CD1c-positive myeloid dendritic cell (primary cell): Measurements from ENCODE around the gene LAMA3.

Experiments used
- DNase-seq: peaks from one replicate; pipeline ENCODE4 v3.0.0-alpha.2; 2016; ENCODE audit errors: extremely low spot score

LAMA3 gene

DNA sequence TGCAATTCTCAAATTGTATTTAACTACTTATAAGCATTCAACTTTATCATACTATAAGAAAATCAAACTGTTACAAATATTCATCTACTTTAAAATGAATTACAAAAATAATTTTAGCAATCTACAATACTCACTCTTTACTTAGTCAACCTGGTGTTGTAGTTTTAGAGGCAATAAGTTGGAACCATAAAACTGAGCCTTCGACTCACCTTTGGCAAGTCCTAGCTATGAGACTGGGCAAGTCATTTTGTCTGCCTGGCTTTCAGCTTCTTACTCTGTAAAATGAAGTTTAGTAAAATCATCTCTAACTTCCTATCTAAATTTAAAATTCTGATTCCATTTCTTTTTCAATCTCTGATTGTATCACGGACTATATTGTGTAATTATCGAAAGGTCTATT lies 161.0 kb downstream of the LAMA3 start:
- DNase-seq = no peak

DNA sequence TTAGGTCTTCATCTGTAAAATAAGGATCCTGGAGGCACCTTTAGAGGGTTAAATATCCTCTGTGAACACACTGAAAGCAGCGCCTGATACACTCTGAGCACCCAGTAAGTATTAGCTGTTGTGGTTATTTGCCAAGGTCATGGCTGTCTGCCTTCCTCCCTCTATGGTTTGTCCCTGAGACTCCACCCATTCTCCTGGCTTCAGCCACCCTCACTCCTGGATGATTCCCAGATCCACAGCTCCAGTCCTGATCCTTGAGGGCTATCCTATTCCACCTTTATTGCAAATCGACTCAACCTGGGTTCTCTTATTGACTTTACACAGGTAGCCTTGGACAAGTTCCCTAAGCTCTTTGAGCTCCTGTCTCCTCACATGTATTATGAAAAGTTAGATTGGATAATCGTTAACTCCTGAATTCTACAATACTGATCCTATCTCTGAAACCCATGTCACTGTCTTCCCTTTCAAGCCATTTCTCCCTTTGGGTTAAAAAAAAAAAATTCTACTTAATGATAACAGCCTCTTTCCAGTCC lies 162.3 kb downstream of the LAMA3 start:
- no peak for DNase-seq

DNA sequence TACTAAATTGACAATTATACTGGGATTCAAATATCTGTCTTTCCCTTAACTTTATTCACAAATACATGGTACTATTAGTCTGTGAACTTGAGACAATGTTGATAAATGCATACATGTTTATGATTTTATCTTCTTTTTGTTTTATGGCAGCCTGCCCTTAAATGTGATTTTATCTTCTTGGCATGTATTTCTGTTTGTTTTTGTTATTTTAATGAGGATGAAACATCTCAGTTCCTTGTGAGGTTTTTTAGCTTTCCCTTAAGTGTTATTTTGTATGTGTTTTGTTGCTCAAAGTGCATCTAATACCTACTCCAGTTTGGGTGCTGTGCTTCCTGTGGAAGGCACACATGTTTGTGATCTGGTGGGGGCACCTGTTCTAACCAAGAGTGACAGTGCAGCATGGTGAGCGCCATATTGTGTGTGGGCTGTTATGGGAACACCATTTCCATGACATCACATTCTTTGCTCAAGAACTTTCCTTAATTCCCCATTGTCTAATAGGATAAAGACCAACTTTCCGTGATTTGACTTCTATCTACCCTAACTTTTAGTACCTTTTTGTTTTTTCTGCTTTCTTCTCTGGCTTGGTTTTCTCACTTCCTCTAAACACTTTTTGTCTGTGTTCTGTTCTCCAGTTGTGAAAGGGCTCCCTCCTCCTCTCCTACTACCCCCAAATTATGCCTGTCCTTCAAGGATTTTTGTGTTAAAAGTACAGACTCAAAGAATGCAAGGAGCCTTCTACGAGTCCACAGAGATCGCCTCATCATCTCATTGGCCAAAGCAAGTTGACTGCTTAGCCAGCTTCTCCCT lies 163.2 kb downstream of the LAMA3 start:
- DNase-seq = no peak

DNA sequence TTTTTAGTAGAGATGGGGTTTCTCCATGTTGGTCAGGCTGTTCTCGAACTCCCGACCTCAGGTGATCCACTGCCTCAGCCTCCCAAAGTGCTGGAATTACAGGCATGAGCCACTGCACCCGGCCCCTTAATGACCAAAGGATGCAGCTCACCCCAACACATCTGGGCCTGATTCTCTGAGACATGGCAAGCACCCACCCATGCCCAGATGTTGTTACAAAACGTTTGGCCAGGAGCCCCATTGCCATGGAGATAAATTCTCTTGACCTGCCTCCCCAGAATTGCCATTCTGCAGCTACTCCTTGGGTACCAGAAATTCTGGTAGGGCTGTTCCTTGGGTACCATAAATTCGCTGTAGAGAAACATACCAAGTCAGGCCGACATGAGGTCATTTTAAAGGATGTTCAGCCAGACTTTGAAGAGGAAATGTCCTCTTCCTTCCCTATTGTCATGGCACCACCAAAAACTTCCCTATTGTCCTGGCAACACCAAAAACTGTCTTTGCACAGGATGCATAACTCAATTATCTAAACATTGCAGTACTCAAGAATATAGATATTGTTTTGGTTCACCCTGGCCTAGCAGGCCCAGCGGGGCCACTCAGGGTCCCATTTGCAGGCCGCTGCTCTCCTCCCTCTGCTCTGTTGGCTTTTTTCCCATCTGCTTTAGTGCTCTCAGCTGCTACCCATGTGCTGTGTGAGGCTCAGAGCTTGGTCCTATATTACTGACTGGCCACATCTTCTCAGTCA lies 164.4 kb downstream of the LAMA3 start:
- DNase-seq = no peak

DNA sequence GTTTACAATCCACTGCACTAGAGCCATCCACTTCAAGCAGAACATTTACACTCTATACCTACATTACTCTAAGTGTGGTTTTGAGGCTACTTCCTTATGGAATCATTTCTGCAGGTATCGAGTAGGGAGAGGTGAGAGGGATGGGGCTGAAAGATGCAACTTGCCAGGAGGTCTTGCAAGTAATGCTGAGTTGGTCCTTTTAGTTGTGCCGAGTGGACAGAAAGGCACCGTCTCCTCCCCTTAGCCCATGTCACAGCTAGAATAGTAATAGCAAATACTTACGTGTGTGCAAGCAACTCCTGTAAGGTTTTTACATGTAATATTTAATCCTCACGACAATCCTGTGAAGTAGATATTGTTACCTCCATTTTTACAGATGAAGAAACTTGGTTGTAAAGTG lies 166.5 kb downstream of the LAMA3 start:
- no peak for DNase-seq

DNA sequence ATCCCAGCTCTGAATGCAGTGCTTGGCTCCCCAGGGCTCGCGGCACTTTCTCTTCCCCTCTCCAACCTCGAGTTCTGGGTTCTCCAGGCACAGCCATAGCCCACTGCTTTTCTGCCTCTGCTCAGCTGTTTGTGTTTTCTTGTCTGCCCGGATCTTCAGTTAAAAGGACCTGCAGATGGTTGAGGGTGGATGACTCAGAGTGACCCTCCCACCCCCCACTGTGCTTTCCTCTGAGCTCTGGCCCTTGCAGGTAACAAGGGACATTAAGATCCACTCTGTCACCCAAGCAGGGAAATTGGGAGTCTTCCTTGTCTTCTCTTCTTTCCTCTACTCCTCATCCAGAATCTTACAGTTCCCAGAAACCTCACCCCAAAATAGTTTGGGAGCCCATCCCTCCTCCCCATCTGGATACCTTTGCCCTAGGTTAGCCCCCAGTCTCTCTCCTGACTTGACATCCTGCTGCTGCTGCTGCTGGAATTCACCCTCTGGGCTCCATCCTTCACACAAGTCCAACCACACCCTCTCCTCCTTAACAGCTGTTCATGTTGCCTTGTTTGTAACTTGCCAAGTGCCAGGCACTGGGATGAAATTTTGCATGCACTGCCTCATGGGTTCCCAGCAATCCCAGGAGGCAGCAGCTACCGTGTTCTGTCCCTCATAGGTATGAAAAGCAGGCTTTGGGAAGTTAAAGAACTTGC lies 167.4 kb downstream of the LAMA3 start:
- no peak for DNase-seq

DNA sequence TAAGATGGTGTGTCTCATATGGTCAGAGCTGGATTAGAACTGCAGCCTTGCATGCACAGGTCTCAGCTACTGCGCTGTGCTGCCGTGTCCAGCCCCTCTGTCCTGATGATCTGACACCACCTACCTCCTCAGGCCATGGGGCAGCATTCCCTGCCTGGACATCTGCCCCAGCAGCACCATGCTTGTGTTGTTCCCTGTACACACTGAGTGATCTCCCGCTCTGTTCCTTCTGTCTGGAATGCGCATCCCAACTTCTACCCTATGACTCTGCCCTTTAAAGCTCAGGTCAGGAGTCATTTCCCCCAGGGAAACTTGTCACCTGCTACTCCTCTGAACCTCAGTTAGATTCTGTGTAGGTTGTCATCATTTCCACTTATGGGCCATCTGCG lies 167.9 kb downstream of the LAMA3 start:
- DNase-seq = no peak

DNA sequence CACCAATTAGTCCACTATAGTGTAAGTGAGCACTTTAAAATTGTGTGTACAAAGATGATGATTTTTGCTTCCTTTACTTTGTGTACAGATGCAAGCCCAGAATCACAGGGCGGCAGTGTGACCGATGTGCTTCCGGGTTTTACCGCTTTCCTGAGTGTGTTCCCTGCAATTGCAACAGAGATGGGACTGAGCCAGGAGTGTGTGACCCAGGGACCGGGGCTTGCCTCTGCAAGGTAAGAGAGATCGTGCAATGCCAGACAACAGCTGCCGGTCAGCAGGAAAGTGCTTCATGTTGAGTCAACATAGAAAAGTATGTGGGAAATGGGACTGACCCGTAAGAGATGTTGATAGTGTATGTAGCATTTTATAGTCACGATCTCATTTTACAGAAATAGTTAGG lies 168.5 kb downstream of the LAMA3 start:
- no peak for DNase-seq

DNA sequence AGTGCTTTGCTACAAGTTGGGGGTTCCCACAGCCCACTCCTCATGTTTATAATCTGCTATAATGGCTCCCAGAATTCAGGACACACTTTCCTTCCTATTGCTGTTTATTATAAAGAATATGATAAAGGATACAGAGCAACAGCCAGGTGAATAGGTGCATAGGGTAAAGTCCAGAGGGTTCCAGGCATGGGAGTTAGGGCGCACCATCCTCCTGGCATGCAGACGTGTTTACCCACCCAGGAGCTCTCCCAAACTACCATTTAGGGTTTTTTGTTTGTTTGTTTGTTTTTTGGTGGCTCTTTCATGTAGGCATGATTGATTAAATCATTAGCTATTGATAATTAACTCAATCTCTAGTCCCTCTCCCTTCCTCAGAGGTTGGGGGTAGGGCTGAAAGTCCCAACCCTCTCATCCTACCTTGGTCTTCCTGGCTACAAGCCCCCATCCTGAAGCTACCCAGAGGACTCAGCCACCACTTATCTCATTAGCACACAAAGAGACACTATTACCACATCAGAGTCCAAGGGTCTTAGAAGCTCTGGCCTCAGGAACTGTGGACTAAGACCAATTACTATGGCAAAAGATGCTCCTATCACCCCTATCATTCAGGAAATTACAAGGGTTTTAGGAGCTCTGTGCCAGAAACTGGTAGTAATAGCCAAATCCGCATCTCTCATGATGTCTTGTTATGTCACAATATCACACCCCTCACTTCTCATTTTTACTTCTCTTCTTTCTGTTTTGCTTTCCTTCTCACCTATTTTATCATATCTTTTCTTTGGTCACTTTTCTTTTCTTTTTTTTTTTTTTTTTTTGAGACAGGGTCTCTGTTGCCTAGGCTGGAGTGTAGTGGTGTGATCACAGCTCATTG lies 170.4 kb downstream of the LAMA3 start:
- DNase-seq = no peak

DNA sequence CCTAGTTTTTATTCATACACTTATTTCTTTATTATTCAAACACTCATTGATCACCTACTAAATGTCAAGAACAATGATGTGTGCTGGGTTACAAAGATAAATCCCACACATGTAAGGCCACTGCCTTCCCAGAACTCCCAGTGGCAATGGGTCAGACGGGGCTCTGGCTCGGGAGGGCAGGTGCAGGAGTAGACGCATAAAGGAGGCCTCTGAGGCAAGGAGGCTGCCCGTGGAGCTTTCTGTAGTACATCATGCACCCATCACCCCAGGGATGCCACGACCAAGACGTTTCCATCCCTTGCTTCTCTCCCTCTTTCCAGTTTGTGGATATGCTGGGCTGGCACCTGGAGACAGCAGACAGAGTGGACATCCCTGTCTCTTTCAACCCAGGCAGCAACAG lies 172.1 kb downstream of the LAMA3 start:
- no peak for DNase-seq

DNA sequence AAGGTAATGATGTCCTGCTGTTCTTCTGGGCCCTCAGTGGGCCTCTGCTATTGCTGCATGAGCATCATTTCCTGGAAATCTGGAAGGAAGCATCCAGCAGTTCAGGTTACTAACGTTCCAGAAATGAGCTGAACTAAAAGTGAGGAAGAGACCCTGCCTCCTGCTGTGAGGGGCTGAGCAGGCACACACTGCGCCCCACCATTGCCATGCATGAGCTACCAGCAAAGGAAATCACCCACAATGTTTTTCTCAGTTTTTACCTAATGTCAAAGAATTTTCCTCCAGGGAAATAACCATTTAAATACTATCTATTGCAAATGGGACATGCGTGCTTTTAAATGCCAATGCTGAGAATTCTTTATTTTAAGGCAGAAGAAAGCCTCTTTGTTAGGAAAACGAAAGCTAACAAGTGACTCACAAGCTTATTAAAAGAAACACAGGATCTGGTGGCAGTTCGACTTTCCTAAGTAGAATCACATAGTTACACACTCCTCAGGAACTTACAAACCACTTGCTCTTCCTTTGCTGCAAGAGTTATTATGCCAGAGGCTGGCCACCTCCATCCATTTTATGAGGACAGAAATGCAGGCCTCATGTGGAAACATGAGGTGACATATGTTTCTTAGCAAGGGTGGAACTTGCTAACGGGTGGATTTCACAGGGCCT lies 172.7 kb downstream of the LAMA3 start:
- DNase-seq = no peak

DNA sequence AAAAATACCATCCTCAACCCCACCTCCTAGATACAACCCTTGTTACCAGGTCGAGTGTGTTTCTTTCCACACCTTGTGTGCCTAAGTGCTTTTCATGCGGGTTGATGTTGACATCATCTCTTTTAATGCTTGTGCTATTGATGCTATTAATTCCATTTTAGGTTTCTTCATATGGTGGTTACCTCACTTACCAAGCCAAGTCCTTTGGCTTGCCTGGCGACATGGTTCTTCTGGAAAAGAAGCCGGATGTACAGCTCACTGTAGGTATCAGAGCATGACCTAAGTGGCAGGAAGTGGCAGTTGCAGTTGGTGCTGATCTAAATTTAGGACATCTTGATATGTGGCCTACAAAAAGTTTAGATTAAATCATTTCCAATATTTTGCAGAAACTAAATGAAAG lies 175.4 kb downstream of the LAMA3 start:
- DNase-seq = no peak

DNA sequence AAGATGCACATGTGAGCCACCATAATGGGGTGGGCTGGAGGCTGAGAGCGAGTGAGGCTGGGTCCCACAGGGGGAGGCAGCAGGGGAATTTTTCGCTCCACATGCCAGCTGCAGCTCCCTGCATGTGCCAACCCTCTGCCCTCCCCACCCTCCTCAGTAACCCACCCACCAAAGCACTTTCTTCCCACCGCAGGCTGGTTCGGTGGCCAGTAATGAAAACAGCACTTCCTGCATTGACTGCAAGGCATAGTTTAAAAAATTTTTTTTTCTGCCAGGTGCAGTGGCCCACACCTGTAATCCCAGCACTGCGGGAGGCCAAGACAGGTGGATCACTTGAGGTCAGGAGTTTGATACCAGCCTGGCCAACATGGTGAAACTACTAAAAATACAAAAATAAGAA lies 177.8 kb downstream of the LAMA3 start:
- no peak for DNase-seq

DNA sequence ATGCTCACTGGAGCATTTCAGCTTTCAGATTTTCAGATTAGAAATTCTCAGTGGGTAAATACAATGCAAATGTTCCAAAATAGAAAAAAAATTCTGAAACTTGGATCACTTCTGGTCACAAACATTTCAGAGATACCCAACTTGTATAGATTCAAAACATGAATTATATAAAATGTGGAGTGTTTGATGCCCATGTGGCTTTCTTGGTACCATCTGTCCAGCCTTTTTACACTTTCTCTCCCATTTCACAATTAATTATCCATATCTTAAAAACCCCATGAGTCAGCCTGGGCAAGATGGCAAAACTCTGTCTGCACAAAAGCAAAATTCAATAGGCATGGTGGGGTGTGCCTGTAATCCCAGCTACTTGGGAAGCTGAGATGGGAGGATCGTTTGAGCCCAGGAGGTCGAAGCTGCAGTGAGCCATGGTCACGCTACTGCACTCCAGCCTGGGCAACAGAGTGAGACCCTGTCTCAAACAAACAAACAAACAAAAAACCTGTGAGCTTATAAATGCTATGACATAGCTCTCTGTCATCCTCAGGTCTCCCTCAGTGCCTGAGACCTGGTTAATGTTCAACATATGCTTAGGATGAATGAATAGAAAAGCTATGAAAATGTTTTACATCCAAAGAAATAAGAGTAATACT lies 179.0 kb downstream of the LAMA3 start:
- DNase-seq = no peak

DNA sequence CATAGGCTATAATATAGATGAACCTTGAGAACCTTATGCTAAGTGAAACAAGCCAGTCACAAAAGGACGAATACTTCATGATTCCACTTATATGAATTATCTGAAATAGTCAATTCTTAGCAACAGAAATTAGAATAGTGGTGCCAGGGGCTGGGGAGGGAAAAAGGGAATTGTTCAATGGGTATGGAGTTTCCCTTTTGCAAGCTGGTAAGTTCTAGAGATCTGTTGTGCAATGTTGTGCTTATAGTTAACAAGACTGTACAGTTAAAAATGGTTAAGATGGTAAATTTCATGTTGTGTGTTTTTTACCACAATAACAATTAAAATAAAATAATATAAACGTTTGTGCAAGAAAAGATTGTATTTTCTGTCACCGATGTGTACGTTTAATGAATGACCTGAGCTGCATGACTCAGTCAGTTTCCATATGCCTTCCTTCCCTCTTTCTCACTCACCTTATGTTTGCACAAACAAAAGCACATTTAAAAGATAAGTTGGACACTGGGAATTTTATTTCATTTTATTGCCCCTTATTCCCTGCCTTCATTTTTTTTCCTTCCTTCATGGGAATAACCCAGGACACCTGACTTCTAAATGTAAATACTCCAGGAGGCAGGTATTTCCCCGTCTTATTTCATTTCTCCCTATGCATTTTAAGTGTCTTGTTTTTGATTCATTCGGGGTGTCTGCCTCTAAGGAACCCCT lies 181.6 kb downstream of the LAMA3 start:
- DNase-seq = no peak

DNA sequence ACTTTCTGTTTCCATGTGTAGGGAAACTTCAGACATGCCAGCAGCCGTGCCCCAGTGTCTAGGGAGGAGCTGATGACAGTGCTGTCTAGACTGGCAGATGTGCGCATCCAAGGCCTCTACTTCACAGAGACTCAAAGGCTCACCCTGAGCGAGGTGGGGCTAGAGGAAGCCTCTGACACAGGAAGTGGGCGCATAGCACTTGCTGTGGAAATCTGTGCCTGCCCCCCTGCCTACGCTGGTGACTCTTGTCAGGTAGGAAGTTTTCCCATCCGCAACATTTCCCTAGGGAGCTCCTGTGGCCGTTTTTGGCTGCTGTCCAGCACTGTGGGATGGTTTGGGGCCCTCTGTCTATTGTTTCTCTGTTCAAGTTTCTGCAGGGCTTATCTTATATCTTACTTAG lies 182.2 kb downstream of the LAMA3 start:
- DNase-seq = peak; percentile 23

DNA sequence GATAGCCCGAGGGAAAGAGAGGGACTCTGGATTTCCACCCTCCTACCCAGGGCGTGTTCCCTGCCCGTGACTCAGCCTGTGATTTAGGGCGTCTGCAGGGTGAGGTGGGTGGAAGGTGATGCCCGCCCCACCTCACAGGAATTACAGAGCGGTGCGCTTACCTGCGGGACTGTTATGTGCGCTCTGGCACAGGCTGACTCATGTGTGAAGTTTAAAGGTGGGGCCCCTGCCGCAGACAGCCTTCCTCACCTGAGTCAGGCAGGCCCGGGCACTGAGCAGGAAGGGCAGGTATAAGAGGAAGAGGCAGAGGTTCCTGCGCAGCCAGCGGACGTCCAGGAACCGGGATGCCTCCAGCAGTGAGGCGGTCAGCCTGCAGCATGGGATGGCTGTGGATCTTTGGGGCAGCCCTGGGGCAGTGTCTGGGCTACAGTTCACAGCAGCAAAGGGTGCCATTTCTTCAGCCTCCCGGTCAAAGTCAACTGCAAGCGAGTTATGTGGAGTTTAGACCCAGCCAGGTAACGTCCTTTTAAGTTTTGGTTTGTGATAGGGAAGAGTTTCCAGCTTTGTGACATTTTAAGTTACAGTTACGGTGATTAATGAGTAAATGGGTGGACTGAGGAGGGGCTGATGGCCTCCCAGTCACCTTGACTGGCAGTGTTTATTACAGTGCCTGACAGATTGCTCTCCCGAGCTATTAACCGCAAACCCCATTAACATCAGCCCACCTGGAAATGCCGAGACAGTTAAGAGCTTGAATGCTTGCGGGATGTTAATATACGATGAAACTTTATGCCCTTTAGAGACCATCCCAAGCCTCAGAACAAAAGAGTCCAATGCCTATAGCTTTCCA lies 183.7 kb downstream of the LAMA3 start:
- DNase-seq = no peak

DNA sequence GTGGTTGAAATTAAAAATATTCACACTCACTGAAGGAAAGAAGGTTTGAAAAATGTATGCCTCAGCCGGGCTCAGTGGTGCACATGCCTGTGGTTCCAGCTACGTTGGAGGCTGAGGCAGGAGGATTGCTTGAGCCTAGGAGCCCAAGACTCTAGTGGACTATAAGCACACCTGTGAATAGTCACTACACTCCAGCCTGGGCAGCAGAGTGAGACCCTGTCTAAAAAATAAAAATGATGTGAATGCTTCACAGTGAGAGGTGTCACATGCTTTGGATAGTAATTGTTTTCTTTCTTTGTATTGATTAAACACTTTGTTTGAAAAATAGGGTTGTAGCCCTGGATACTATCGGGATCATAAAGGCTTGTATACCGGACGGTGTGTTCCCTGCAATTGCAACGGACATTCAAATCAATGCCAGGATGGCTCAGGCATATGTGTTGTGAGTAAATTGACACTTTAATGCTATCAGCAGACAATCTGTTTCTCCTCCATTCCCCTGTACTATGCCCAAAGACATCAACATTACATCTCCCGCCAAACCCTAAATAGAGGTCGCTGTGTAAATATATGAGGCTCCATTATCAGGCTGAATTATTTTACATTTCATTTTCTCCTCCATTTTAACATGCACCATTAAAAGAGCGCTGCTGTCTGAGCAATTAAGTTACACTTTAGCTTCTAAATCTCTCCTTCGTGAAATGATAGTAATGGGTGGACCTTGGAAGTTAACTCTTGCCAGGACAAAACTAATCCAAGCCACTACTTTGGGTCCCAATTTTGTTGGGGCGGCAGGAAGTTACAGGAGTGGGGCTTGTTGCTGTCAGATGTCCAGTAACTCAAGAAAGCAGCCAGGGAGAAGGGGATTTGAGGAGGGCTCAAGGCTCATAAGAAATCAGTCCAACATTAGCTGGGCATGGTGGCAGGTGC lies 187.0 kb downstream of the LAMA3 start:
- DNase-seq = no peak
